HEK293T (cell line): Measurements from ENCODE around the gene INPP5E.

Experiments used
- CTCF ChIA-PET: fragments of 350-600 bp; formaldehyde crosslinking; extraction: SDS; loops from one replicate; lab custom pipeline; 2021; ENCODE audit warnings: antibody characterized with exemption, inconsistent platforms; lab: Yijun Ruan, JAX
- POLR2A ChIA-PET: fragments of 350-600 bp; formaldehyde crosslinking; extraction: SDS; loops from one replicate; lab custom pipeline; 2020; ENCODE audit warnings: antibody characterized with exemption, inconsistent platforms; lab: Yijun Ruan, JAX
- DNase-seq: peaks from one replicate; pipeline ENCODE4 v3.0.0; 2012; ENCODE audit warnings: mixed read lengths; ENCODE audit errors: extremely low spot score
- ARNT ChIP-seq: fragments of 450-650 bp; IDR thresholded peaks from 2 replicates; pipeline ENCODE4 v1.6.1; 2017; ENCODE audit warnings: mild to moderate bottlenecking
- BHLHE40 ChIP-seq: fragments of 450-650 bp; IDR thresholded peaks from 2 replicates; pipeline ENCODE4 v1.6.1; 2016; ENCODE audit warnings: mild to moderate bottlenecking, moderate library complexity, borderline replicate concordance
- CTBP1 ChIP-seq: fragments of 450-650 bp; IDR thresholded peaks from 2 replicates; pipeline ENCODE4 v1.6.1; 2016; ENCODE audit warnings: borderline replicate concordance
- ELF4 ChIP-seq: fragments of 450-650 bp; IDR thresholded peaks from 2 replicates; pipeline ENCODE4 v1.6.1; 2017; ENCODE audit warnings: antibody characterized with exemption
- FOXA1 ChIP-seq: fragments of 450-650 bp; IDR thresholded peaks from 2 replicates; pipeline ENCODE4 v1.6.1; 2016; ENCODE audit warnings: mild to moderate bottlenecking
- FOXK2 ChIP-seq: fragments of 450-650 bp; IDR thresholded peaks from 2 replicates; pipeline ENCODE4 v1.6.1; 2016; ENCODE audit warnings: mild to moderate bottlenecking
- FOXM1 ChIP-seq: fragments of 450-650 bp; IDR thresholded peaks from 2 replicates; pipeline ENCODE4 v1.6.1; 2017; ENCODE audit warnings: mild to moderate bottlenecking, borderline replicate concordance
- HDGF ChIP-seq: fragments of 450-650 bp; IDR thresholded peaks from 2 replicates; pipeline ENCODE4 v1.6.1; 2017; ENCODE audit warnings: antibody characterized with exemption, borderline replicate concordance
- L3MBTL2 ChIP-seq: fragments of 450-650 bp; conservative IDR thresholded peaks from 2 replicates; pipeline ENCODE4 v1.6.1; 2016; ENCODE audit warnings: mild to moderate bottlenecking
- LEF1 ChIP-seq: fragments of 450-650 bp; IDR thresholded peaks from 2 replicates; pipeline ENCODE4 v1.6.1; 2017; ENCODE audit warnings: mild to moderate bottlenecking, borderline replicate concordance
- NFRKB ChIP-seq: fragments of 450-650 bp; IDR thresholded peaks from 2 replicates; pipeline ENCODE4 v1.6.1; 2016; ENCODE audit warnings: mild to moderate bottlenecking, moderate library complexity
- PKNOX1 ChIP-seq: fragments of 450-650 bp; IDR thresholded peaks from 2 replicates; pipeline ENCODE4 v1.6.1; 2016
- SP1 ChIP-seq: fragments of 450-650 bp; IDR thresholded peaks from 2 replicates; pipeline ENCODE4 v1.6.1; 2017
- SUZ12 ChIP-seq: fragments of 450-650 bp; IDR thresholded peaks from 2 replicates; pipeline ENCODE4 v1.6.1; 2016; ENCODE audit warnings: mild to moderate bottlenecking
- TARDBP ChIP-seq: fragments of 450-650 bp; IDR thresholded peaks from 2 replicates; pipeline ENCODE4 v1.6.1; 2016
- ZNF384 ChIP-seq: fragments of 450-650 bp; IDR thresholded peaks from 2 replicates; pipeline ENCODE4 v1.6.1; 2016

Gene INPP5E, protein sequence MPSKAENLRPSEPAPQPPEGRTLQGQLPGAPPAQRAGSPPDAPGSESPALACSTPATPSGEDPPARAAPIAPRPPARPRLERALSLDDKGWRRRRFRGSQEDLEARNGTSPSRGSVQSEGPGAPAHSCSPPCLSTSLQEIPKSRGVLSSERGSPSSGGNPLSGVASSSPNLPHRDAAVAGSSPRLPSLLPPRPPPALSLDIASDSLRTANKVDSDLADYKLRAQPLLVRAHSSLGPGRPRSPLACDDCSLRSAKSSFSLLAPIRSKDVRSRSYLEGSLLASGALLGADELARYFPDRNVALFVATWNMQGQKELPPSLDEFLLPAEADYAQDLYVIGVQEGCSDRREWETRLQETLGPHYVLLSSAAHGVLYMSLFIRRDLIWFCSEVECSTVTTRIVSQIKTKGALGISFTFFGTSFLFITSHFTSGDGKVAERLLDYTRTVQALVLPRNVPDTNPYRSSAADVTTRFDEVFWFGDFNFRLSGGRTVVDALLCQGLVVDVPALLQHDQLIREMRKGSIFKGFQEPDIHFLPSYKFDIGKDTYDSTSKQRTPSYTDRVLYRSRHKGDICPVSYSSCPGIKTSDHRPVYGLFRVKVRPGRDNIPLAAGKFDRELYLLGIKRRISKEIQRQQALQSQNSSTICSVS

GRCh38 chr9:136439481-136440408, at the start of gene INPP5E:
Gene INPP5E, minus strand, starts transcription at chr9:136439845. Its CDS starts 426 bp downstream, at chr9:136439419.
- DNase-seq: peak; percentile 95
- CTCF ChIA-PET: no interaction called here
- TF ChIP-seq BHLHE40 (no peak), HDGF (no peak), CTBP1 (no peak), TARDBP (no peak), PKNOX1 (no peak), LEF1 (no peak), ELF4 (no peak), SP1 (no peak), NFRKB (no peak), L3MBTL2 (no peak), FOXK2 (no peak), ZNF384 (no peak), ARNT (no peak), FOXM1 (no peak), FOXA1 (no peak), SUZ12 (no peak)

GRCh38 chr9:136488247-136489214, 48.9 kb upstream of the INPP5E start:
- no peak for TF ChIP-seq L3MBTL2
- no peak for TF ChIP-seq SP1
- TF ChIP-seq ARNT: no peak
- no peak for TF ChIP-seq PKNOX1
- TF ChIP-seq FOXA1: no peak
- no peak; the same call in 1 of the 2 replicates for TF ChIP-seq CTBP1
- no peak for TF ChIP-seq LEF1
- no peak for TF ChIP-seq FOXM1
- no peak for TF ChIP-seq ELF4
- no peak for TF ChIP-seq FOXK2
- no peak for TF ChIP-seq BHLHE40
- no peak for TF ChIP-seq SUZ12
- no peak for TF ChIP-seq NFRKB
- no peak for TF ChIP-seq HDGF
- TF ChIP-seq ZNF384: no peak; the same call in none of the 2 replicates
- no peak for TF ChIP-seq TARDBP
- DNase-seq: peak; percentile 63
- ChIA-PET CTCF (interaction anchor here (0.6 to 2.5 kb wide), 6 partner anchors 75 to 300 kb away, joined by 3 to 10 read pairs (median 4); no protein-coding TSS in a partner anchor), POLR2A (interaction anchor here (1.4 kb wide), 1 partner anchor 143 kb away, joined by 3 read pairs; no protein-coding TSS in a partner anchor)

More at GRCh38 chr9:136439481-136440408, at the start of gene INPP5E:
- POLR2A ChIA-PET: no interaction called here

- TF ChIP-seq SUZ12 (no peak), CTBP1 (no peak), FOXK2 (no peak), SP1 (no peak), ELF4 (no peak)
- POLR2A ChIA-PET: interaction anchor here (1.1 kb wide), 1 partner anchor 40 kb away, joined by 3 read pairs; no protein-coding TSS in a partner anchor
- CTCF ChIA-PET: interaction anchor here (0.7 to 2.1 kb wide), 4 partner anchors 53 to 202 kb away, joined by 3 to 10 read pairs (median 4); no protein-coding TSS in a partner anchor
- no peak for DNase-seq
Observed at GRCh38 chr9:136487672-136488071, 48.0 kb upstream of the INPP5E start.

DNA sequence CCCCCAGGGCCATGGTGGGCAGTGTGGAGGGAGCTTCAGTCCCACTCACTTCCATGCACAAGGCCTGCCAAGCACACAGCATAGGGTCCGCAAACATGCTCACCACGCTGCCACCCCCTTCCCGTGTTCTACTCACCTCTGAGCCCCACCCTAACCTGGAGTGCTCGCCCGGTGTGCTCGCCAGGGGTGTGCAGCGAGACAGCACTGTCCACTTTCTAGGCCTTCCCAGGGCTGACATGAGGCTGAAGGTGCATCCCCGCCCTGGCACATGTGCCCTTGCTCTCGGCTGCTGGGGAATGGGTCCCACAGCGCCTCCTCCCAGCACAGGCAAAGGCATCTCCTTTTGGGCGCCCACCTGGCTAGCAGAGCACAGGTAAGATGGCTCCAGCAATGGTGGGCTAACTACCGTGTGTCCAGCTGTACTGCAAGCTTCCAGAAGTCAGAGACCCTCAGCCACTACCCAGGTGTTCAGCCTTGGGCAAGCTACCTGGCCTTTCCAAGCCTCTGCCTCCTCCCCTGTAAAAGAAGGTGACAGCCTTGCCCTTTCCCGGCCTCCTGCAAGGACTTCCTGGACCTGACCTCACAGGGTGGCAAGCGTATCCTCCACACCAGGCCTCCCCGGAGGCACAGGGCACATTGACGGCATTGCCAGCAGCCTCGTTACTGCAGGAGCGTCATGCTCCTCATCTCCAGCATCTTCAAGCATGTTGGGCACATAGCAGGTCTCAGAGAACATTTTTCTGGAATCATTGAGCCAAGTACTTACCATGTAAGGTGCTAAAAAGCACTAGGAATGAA, 47.4 kb upstream of the INPP5E start:
- no peak for DNase-seq
- ChIA-PET POLR2A (interaction anchor here (1.1 kb wide), 1 partner anchor 40 kb away, joined by 3 read pairs; no protein-coding TSS in a partner anchor), CTCF (interaction anchor here (1.0 to 2.8 kb wide), 3 partner anchors 54 to 145 kb away, joined by 4 to 13 read pairs (median 10); no protein-coding TSS in a partner anchor)
- TF ChIP-seq LEF1 (no peak), ZNF384 (no peak), L3MBTL2 (no peak), BHLHE40 (no peak)
